HG03521 (cell line): Measurements from ENCODE around the gene RPP25L.

Experiments used
- ATAC-seq: cut with Tn5 transposase; IDR thresholded peaks from one replicate; pipeline ENCODE4 v1.9.1; 2021; ENCODE audit warnings: mild to moderate bottlenecking, moderate library complexity; ENCODE audit not compliant: unreplicated experiment

The RPP25L gene

GRCh38 chr9:34588671-34589635 lies 22.9 kb downstream of the RPP25L start:
- ATAC-seq = no peak

GRCh38 chr9:34587271-34587670 lies 24.6 kb downstream of the RPP25L start:
- ATAC-seq = no peak

- no peak for ATAC-seq
These were observed 25.8 kb downstream of the RPP25L start for GRCh38 chr9:34585946-34586669.

GRCh38 chr9:34584970-34585369 lies 26.9 kb downstream of the RPP25L start:
- ATAC-seq = no peak

- ATAC-seq = no peak
These were observed 29.1 kb downstream of the RPP25L start for GRCh38 chr9:34582787-34583186.

- no peak for ATAC-seq
These were observed 30.6 kb downstream of the RPP25L start for GRCh38 chr9:34581318-34581717.

- ATAC-seq = no peak
These were observed 31.5 kb downstream of the RPP25L start for GRCh38 chr9:34580358-34580757.

GRCh38 chr9:34579808-34580163 lies 32.1 kb downstream of the RPP25L start:
- ATAC-seq = no peak

- ATAC-seq = no peak
These were observed 32.6 kb downstream of the RPP25L start for GRCh38 chr9:34579104-34579807.

- no peak for ATAC-seq
These were observed 33.4 kb downstream of the RPP25L start for GRCh38 chr9:34578241-34579103.

GRCh38 chr9:34577400-34578240 lies 34.3 kb downstream of the RPP25L start:
- no peak for ATAC-seq

GRCh38 chr9:34576597-34577399 lies 35.1 kb downstream of the RPP25L start:
- ATAC-seq = no peak

GRCh38 chr9:34575862-34576596 lies 35.9 kb downstream of the RPP25L start:
- no peak for ATAC-seq

GRCh38 chr9:34575241-34575640 lies 36.7 kb downstream of the RPP25L start:
- no peak for ATAC-seq

GRCh38 chr9:34574571-34574970 lies 37.3 kb downstream of the RPP25L start:
- no peak for ATAC-seq

- no peak for ATAC-seq
These were observed 38.1 kb downstream of the RPP25L start for GRCh38 chr9:34573599-34574325.

- no peak for ATAC-seq
These were observed 39.3 kb downstream of the RPP25L start for GRCh38 chr9:34572628-34573027.
